A673 (cell line): Measurements from ENCODE around the gene FSTL5.

Source experiments
- EZH2 ChIP-seq: fragments of 200-600 bp; sonication (generic); IDR thresholded peaks from 2 replicates; pipeline ENCODE4 v1.6.1; 2017; ENCODE audit warnings: borderline replicate concordance, low read depth, mild to moderate bottlenecking, mixed read lengths, antibody characterized with exemption, low read length; ENCODE audit not compliant: poor library complexity, severe bottlenecking
- TF ChIP-seq, protein P1 (sequence below): fragments of 300-800, 200-600 bp; sonication (generic); conservative IDR thresholded peaks from 2 replicates; pipeline ENCODE4 v1.5.1; 2017; ENCODE audit warnings: low read depth, mild to moderate bottlenecking, antibody characterized with exemption, low read length, moderate library complexity, mixed read lengths

DNA sequence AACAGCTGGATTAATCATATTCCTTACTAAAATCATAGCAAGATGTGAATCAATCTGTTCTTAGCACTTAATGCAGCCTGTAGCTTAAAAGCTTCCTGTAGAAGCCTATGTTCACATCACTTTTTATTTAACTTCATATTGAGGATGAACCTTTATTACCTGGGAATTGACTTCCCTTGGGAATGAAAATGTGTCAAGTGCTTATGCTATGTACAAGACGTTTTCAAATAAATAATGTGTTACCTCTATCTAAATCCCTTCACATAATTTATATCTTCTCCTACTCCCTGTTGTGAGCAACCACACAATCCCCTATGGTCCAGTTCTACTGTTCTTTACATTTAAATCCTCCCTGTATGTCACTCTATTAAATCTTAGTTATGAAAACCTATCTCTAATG, 633.1 kb downstream of the FSTL5 start:
- TF ChIP-seq, protein P1, sequence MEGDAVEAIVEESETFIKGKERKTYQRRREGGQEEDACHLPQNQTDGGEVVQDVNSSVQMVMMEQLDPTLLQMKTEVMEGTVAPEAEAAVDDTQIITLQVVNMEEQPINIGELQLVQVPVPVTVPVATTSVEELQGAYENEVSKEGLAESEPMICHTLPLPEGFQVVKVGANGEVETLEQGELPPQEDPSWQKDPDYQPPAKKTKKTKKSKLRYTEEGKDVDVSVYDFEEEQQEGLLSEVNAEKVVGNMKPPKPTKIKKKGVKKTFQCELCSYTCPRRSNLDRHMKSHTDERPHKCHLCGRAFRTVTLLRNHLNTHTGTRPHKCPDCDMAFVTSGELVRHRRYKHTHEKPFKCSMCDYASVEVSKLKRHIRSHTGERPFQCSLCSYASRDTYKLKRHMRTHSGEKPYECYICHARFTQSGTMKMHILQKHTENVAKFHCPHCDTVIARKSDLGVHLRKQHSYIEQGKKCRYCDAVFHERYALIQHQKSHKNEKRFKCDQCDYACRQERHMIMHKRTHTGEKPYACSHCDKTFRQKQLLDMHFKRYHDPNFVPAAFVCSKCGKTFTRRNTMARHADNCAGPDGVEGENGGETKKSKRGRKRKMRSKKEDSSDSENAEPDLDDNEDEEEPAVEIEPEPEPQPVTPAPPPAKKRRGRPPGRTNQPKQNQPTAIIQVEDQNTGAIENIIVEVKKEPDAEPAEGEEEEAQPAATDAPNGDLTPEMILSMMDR = no peak
- TF ChIP-seq EZH2 = no peak
